WERI-Rb-1 (cell line): ENCODE measurements around the gene TAF5L.
A peak's percentile ranks its signal among the peaks of the same experiment; 100 is the strongest.

Experiments used
- DNase-seq: peaks from one replicate; pipeline ENCODE4 v3.0.0-alpha.2; 2020
- H3K27ac ChIP-seq: fragments of 250-450 bp; sonication (Bioruptor Pico); 2 replicates; pipeline ENCODE4 v1.5.1; 2020; ENCODE audit warnings: mild to moderate bottlenecking, moderate library complexity
- H3K27me3 ChIP-seq: fragments of 250-450 bp; sonication (Bioruptor Pico); 2 replicates; pipeline ENCODE4 v1.5.1; 2021; ENCODE audit warnings: mild to moderate bottlenecking, low read depth, moderate library complexity; ENCODE audit not compliant: insufficient read depth, severe bottlenecking
- H3K36me3 ChIP-seq: fragments of 250-450 bp; sonication (Bioruptor Pico); 2 replicates; pipeline ENCODE4 v1.5.1; 2020; ENCODE audit warnings: mild to moderate bottlenecking, moderate library complexity
- H3K4me3 ChIP-seq: 2 replicates; pipeline ENCODE4 v1.5.1; 2011; ENCODE audit warnings: low read depth, mild to moderate bottlenecking, control low read depth, low read length
- H3K9me3 ChIP-seq: fragments of 250-450 bp; sonication (Bioruptor Pico); 2 replicates; pipeline ENCODE4 v1.5.1; 2021; ENCODE audit warnings: mild to moderate bottlenecking, moderate library complexity; ENCODE audit not compliant: severe bottlenecking
- TF ChIP-seq, protein P1 (sequence below): IDR thresholded peaks from 2 replicates; pipeline ENCODE4 v1.5.1; 2011; ENCODE audit warnings: low read depth, mild to moderate bottlenecking, control low read depth, inconsistent platforms, low read length

Gene TAF5L

DNA sequence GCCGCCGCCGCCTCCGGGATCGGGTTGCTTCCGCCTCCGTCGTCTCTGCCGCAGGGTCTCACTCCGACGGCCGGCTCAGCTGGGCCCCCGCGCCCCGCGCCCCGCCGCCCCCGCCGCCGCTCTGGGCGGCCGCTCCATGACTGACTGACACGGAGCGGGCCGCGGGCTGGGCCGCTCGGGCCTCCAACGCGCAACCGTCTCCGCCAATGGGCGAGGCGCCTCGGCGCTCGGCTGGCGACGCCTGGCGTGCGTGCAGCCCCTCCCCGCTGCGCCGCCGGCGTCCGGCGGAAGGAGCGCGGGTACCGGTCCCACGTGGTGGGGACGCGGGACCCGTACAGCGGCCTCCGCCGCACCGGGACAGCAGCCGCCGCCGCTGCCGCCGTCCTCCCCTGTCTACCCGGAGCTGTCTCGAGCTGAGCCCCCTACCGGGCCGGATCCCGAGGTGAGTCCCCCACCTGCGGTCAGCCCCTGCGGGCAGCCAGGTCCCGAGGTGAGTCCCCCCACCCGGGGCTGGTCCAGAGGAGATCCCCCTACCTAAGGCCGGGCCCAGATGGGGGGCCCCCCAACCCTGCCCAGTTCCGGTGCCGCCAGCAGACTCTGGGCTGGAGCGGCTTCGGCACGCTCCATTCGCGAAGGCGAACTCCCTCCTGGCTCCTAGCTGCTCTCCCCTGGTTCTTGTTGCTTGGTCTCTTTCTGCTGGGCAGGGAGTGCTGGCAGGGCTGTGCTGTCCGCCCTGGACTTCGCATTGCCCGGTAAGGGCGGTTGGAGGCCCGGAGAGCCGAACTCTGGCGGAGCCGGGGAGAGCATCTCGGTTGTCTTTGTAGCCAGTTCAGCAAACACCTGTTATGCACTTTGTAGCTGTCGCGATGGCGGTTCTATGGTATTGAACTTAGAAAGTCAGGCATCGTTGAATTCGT, at the start of gene TAF5L, which contains the start of gene URB2:
Gene TAF5L (minus strand): TSS at position 208 of the 917 bp plus-strand sequence. CDS start 11,640 bp downstream, outside the sequence.
Gene URB2 (plus strand): TSS at position 333 of the 917 bp plus-strand sequence. CDS start 1,387 bp downstream, outside the sequence.
- TF ChIP-seq, protein P1, sequence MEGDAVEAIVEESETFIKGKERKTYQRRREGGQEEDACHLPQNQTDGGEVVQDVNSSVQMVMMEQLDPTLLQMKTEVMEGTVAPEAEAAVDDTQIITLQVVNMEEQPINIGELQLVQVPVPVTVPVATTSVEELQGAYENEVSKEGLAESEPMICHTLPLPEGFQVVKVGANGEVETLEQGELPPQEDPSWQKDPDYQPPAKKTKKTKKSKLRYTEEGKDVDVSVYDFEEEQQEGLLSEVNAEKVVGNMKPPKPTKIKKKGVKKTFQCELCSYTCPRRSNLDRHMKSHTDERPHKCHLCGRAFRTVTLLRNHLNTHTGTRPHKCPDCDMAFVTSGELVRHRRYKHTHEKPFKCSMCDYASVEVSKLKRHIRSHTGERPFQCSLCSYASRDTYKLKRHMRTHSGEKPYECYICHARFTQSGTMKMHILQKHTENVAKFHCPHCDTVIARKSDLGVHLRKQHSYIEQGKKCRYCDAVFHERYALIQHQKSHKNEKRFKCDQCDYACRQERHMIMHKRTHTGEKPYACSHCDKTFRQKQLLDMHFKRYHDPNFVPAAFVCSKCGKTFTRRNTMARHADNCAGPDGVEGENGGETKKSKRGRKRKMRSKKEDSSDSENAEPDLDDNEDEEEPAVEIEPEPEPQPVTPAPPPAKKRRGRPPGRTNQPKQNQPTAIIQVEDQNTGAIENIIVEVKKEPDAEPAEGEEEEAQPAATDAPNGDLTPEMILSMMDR: no peak
- H3K27me3 ChIP-seq: no peaks in the 10 kb centered on the region
- H3K36me3 ChIP-seq: no peaks in the 10 kb centered on the region
- peak within 1 kb of the TSS; percentile 71 for H3K27ac ChIP-seq
- H3K9me3 ChIP-seq: no peaks in the 10 kb centered on the region
- H3K4me3 ChIP-seq: peak within 1 kb of the TSS; percentile 85
- DNase-seq: peak; percentile 76

DNA sequence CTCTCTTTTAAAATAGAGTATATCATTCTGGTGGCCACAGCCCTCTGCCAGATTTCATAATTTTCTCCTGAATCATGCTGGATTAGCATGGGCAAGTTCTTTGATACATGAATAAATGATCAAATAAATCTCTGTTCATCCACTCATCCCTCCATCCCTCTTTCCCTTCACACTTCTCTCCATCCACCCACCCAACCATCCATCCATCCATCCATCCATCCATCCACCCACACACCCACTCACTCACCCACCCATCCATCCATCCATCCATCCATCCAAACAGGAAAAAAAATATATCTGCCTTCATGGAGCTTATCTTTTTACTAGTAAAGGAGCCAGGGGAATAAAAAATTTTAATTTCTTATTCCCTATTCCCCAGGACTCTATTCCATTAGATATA, 49.5 kb upstream of the TAF5L start:
- TF ChIP-seq, protein P1: no peak
- Histone ChIP-seq H3K9me3 (no peaks in the 10 kb centered on the region), H3K36me3 (no peaks in the 10 kb centered on the region), H3K27ac (no peak overlapping the region), H3K4me3 (no peak overlapping the region), H3K27me3 (no peaks in the 10 kb centered on the region)
- DNase-seq: no peak

DNA sequence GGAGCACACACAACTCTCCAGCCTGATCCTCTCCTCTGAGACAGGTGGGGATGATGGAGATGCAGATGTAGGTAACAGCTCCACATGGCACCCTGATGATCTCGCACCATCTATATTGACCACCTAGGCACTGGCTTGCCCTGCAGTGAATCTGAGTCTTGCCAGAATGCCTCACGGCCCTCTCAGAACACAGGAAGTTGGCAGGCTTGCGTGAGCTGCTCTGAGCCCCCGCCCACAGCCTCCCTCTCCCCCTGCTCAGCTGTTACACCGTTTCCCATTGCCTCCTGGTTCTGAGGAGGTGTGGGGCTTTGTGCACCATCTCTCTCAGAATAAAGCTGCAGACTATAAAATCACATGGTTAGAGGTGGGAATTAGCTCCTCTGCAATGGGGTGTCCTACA, 48.1 kb upstream of the TAF5L start:
- H3K4me3 ChIP-seq: no peak overlapping the region
- H3K27me3 ChIP-seq: no peaks in the 10 kb centered on the region
- H3K36me3 ChIP-seq: no peaks in the 10 kb centered on the region
- no peak for DNase-seq
- H3K27ac ChIP-seq: no peak overlapping the region
- TF ChIP-seq, protein P1: no peak
- no peaks in the 10 kb centered on the region for H3K9me3 ChIP-seq

DNA sequence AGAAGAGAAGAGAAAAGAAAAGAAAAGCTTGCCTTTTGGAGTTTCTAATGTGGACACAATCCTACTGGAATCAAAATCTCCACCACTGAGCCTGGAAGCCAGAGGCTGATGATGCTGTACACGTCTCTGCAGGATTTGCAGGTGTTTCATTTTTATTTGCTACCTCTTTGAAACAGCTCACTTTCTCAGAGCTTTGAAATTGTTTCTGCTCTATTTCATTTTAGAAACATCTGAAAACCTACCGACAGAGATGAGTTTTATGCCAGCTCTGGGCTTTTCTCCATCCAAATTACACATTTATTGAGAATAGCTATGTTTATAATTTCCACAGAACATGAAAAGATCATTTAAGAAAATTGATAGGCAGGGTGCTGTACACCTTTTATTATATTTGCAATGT, 46.3 kb upstream of the TAF5L start:
- Histone ChIP-seq H3K4me3 (no peak overlapping the region), H3K36me3 (no peaks in the 10 kb centered on the region), H3K27me3 (no peaks in the 10 kb centered on the region), H3K27ac (no peak overlapping the region), H3K9me3 (no peaks in the 10 kb centered on the region)
- TF ChIP-seq, protein P1: no peak
- no peak for DNase-seq

DNA sequence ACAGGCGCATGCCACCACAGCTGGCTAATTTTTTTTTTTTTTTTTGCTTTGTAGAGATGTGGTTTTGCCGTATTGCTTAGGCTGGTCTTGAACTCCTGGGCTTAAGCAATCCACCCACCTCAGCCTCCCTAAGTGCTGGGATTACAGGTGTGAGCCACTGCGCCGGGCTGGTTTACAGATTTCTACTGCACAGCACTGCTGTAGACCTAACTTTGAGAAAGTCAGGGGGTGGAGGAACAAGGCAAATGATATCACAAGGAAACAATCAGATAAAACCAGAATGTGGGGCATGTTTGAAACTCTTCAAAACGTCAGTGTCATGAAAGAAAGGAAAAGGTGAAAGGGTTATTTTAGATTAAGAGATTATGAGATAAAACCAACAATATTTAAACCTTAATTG, 45.4 kb upstream of the TAF5L start:
- H3K27ac ChIP-seq: no peak overlapping the region
- DNase-seq: no peak

More for the DNA sequence above, 45.4 kb upstream of the TAF5L start:
- Histone ChIP-seq H3K9me3 (no peaks in the 10 kb centered on the region), H3K36me3 (no peaks in the 10 kb centered on the region), H3K27me3 (no peaks in the 10 kb centered on the region), H3K4me3 (no peak overlapping the region)
- TF ChIP-seq, protein P1: no peak
